ENCODE data around the gene CCDC187. TPM values are rescaled to one million over a fixed set of nuclear protein-coding genes. Genes with fewer than 3 reads are reported as not detected.

CCDC187 gene
- total and polyA plus RNA-seq, 5 experiments from 2014 or later = not detected

GRCh38 chr9:136211006-136211405, 92.9 kb downstream of the CCDC187 start:
- POLR2A ChIA-PET = no interaction called here
- Mint-ChIP-seq H3K4me3 (no peak overlapping the region), H3K9me3 (no peaks in the 10 kb centered on the region), H3K27ac (no peak overlapping the region), H3K4me1 (peaks cover 0 to 1% (median under 1%) of the 10 kb centered on the region in 4 donors), H3K27me3 (peaks cover 0 to 2% (median 1%) of the 10 kb centered on the region in 5 donors), H3K36me3 (peaks cover 5 to 78% (median 34%) of the 10 kb centered on the region in 3 donors)
- no peak for DNase-seq
- no peak for ATAC-seq

GRCh38 chr9:136210276-136210675, 93.6 kb downstream of the CCDC187 start:
- no peak for ATAC-seq
- DNase-seq = no peak
- peaks cover 5 to 71% (median 34%) of the 10 kb centered on the region in 3 donors for H3K36me3 Mint-ChIP-seq
- H3K4me1 Mint-ChIP-seq = peaks cover 0 to 2% (median under 1%) of the 10 kb centered on the region in 4 donors
- no peaks in the 10 kb centered on the region for H3K9me3 Mint-ChIP-seq
- H3K4me3 Mint-ChIP-seq = no peak overlapping the region
- peaks cover 0 to 5% (median 3%) of the 10 kb centered on the region in 5 donors for H3K27me3 Mint-ChIP-seq
- POLR2A ChIA-PET = no interaction called here
- H3K27ac Mint-ChIP-seq = peak overlapping the region in 1 of 10 donors; percentile 34

GRCh38 chr9:136209786-136210185, 94.1 kb downstream of the CCDC187 start:
- no peak overlapping the region for H3K27ac Mint-ChIP-seq
- H3K4me1 Mint-ChIP-seq = peaks cover 0 to 2% (median under 1%) of the 10 kb centered on the region in 4 donors
- no peak overlapping the region for H3K4me3 Mint-ChIP-seq
- POLR2A ChIA-PET = no interaction called here
- ATAC-seq (no peak), DNase-seq (no peak)
- peaks cover 2 to 66% (median 29%) of the 10 kb centered on the region in 3 donors for H3K36me3 Mint-ChIP-seq
- peaks cover 0 to 7% (median 3%) of the 10 kb centered on the region in 5 donors for H3K27me3 Mint-ChIP-seq
- no peaks in the 10 kb centered on the region for H3K9me3 Mint-ChIP-seq

GRCh38 chr9:136209232-136209631, 94.7 kb downstream of the CCDC187 start:
- Mint-ChIP-seq H3K9me3 (no peaks in the 10 kb centered on the region), H3K27me3 (peaks cover 0 to 12% (median 3%) of the 10 kb centered on the region in 5 donors), H3K4me3 (no peak overlapping the region), H3K36me3 (peaks cover 0 to 62% (median 24%) of the 10 kb centered on the region in 3 donors), H3K4me1 (peaks cover 0 to 2% (median under 1%) of the 10 kb centered on the region in 4 donors), H3K27ac (no peak overlapping the region)
- POLR2A ChIA-PET = no interaction called here
- ATAC-seq = no peak
- no peak for DNase-seq

- Mint-ChIP-seq H3K36me3 (peaks cover 0 to 58% (median 18%) of the 10 kb centered on the region in 3 donors), H3K9me3 (no peaks in the 10 kb centered on the region), H3K27me3 (peaks cover 0 to 17% (median 6%) of the 10 kb centered on the region in 5 donors), H3K4me1 (peaks cover 0 to 2% (median under 1%) of the 10 kb centered on the region in 4 donors), H3K27ac (no peak overlapping the region), H3K4me3 (no peak overlapping the region)
- DNase-seq = no peak
- POLR2A ChIA-PET = no interaction called here
- ATAC-seq = no peak
Observed at GRCh38 chr9:136208675-136209074, 95.2 kb downstream of the CCDC187 start.

- Mint-ChIP-seq H3K9me3 (no peaks in the 10 kb centered on the region), H3K4me1 (peaks cover 0 to 2% (median under 1%) of the 10 kb centered on the region in 4 donors), H3K27me3 (peaks cover 3 to 24% (median 7%) of the 10 kb centered on the region in 5 donors), H3K36me3 (peaks cover 0 to 48% (median 17%) of the 10 kb centered on the region in 3 donors), H3K27ac (no peak overlapping the region), H3K4me3 (no peak overlapping the region)
- no peak for ATAC-seq
- no peak for DNase-seq
- POLR2A ChIA-PET = no interaction called here
Observed at GRCh38 chr9:136207616-136208015, 96.3 kb downstream of the CCDC187 start.

GRCh38 chr9:136206602-136207275, 97.2 kb downstream of the CCDC187 start:
- DNase-seq (no peak), ATAC-seq (no peak)
- peaks cover 3 to 30% (median 7%) of the 10 kb centered on the region in 5 donors for H3K27me3 Mint-ChIP-seq
- H3K27ac Mint-ChIP-seq = no peak overlapping the region
- POLR2A ChIA-PET = no interaction called here
- peak overlapping the region in 1 of 10 donors; percentile 46 for H3K4me3 Mint-ChIP-seq
- H3K4me1 Mint-ChIP-seq = peaks cover 0 to 2% (median under 1%) of the 10 kb centered on the region in 4 donors
- H3K36me3 Mint-ChIP-seq = peaks cover 0 to 39% (median 17%) of the 10 kb centered on the region in 3 donors
- H3K9me3 Mint-ChIP-seq = no peaks in the 10 kb centered on the region

GRCh38 chr9:136205707-136205992, 98.2 kb downstream of the CCDC187 start:
- H3K27ac Mint-ChIP-seq = no peak overlapping the region
- peaks cover 3 to 37% (median 13%) of the 10 kb centered on the region in 5 donors for H3K27me3 Mint-ChIP-seq
- no peak for ATAC-seq
- no peak overlapping the region for H3K4me3 Mint-ChIP-seq
- POLR2A ChIA-PET = no interaction called here
- no peak for DNase-seq
- H3K36me3 Mint-ChIP-seq = peaks cover 0 to 32% (median 17%) of the 10 kb centered on the region in 3 donors
- H3K4me1 Mint-ChIP-seq = peaks cover 0 to 2% (median under 1%) of the 10 kb centered on the region in 4 donors
- H3K9me3 Mint-ChIP-seq = no peaks in the 10 kb centered on the region

GRCh38 chr9:136204838-136205706, 98.8 kb downstream of the CCDC187 start, which contains the start of gene LHX3:
LHX3 (minus strand) TSS chr9:136205128; CDS start chr9:136205012, 116 bp downstream.
- peak in 7 of 10 donors; percentile 16 to 59 (median 29) for DNase-seq
- H3K36me3 Mint-ChIP-seq = peaks cover 0 to 30% (median 14%) of the 10 kb centered on the region in 3 donors
- peak; percentile 47 to 75 for ATAC-seq
- H3K27ac Mint-ChIP-seq = peak within 1 kb of the TSS in 1 of 10 donors; percentile 44
- H3K4me1 Mint-ChIP-seq = peaks cover 0 to 2% (median under 1%) of the 10 kb centered on the region in 4 donors
- POLR2A ChIA-PET = no interaction called here
- no peak within 1 kb of the TSS for H3K4me3 Mint-ChIP-seq
- H3K27me3 Mint-ChIP-seq = peaks cover 3 to 42% (median 13%) of the 10 kb centered on the region in 5 donors
- H3K9me3 Mint-ChIP-seq = no peaks in the 10 kb centered on the region

- Mint-ChIP-seq H3K27ac (peak overlapping the region in 1 of 10 donors; percentile 44), H3K4me1 (peaks cover 0 to 2% (median under 1%) of the 10 kb centered on the region in 4 donors), H3K9me3 (no peaks in the 10 kb centered on the region), H3K4me3 (no peak overlapping the region), H3K36me3 (peaks cover 0 to 23% (median 13%) of the 10 kb centered on the region in 3 donors), H3K27me3 (peaks cover 3 to 47% (median 13%) of the 10 kb centered on the region in 5 donors)
- ATAC-seq = no peak
- DNase-seq = no peak
- POLR2A ChIA-PET = no interaction called here
Observed at GRCh38 chr9:136204145-136204805, 99.6 kb downstream of the CCDC187 start.

- Mint-ChIP-seq H3K27me3 (peaks cover 3 to 48% (median 13%) of the 10 kb centered on the region in 5 donors), H3K9me3 (no peaks in the 10 kb centered on the region), H3K27ac (no peak overlapping the region), H3K4me1 (peaks cover 0 to 2% (median under 1%) of the 10 kb centered on the region in 4 donors), H3K4me3 (no peak overlapping the region), H3K36me3 (peaks cover 0 to 17% (median 8%) of the 10 kb centered on the region in 3 donors)
- no peak for ATAC-seq
- DNase-seq = no peak
- POLR2A ChIA-PET = no interaction called here
Observed at GRCh38 chr9:136203408-136204144, 100.3 kb downstream of the CCDC187 start.

Data from naive thymus-derived CD8-positive, alpha-beta T cell (primary cell).